Hepatocyte (in vitro differentiated cells): ENCODE data around the gene LGR5. TPM values are rescaled to one million over a fixed set of nuclear protein-coding genes. Genes with fewer than 3 reads are reported as not detected.

Experiments used
- DNase-seq: peaks from one replicate; pipeline ENCODE4 v3.0.0-alpha.2; 2016; ENCODE audit warnings: low spot score
- H2AFZ ChIP-seq: fragments of 200-600 bp; sonication (generic); 2 replicates; pipeline ENCODE4 v1.6.0; 2016; ENCODE audit warnings: antibody characterized with exemption, mild to moderate bottlenecking
- H3K27ac ChIP-seq: fragments of 200-600 bp; sonication (generic); 2 replicates; pipeline ENCODE4 v1.5.1; 2016; ENCODE audit warnings: mild to moderate bottlenecking
- H3K27me3 ChIP-seq: fragments of 200-600 bp; sonication (generic); 2 replicates; pipeline ENCODE4 v1.6.1; 2016
- H3K36me3 ChIP-seq: fragments of 200-600 bp; sonication (generic); replicated peaks from 2 replicates; pipeline ENCODE4 v1.5.1; 2016; ENCODE audit warnings: low read depth; ENCODE audit not compliant: insufficient read depth
- H3K4me1 ChIP-seq: fragments of 200-600 bp; sonication (generic); 2 replicates; pipeline ENCODE4 v1.5.1; 2016; ENCODE audit warnings: mild to moderate bottlenecking, moderate library complexity; ENCODE audit not compliant: insufficient read depth
- H3K4me2 ChIP-seq: fragments of 200-600 bp; sonication (generic); 2 replicates; pipeline ENCODE4 v1.6.0; 2016
- H3K4me3 ChIP-seq: fragments of 200-600 bp; sonication (generic); 2 replicates; pipeline ENCODE4 v1.5.1; 2016; ENCODE audit warnings: mild to moderate bottlenecking
- H3K79me2 ChIP-seq: fragments of 200-600 bp; sonication (generic); 2 replicates; pipeline ENCODE4 v1.6.0; 2017; ENCODE audit warnings: mild to moderate bottlenecking
- H3K9me2 ChIP-seq: fragments of 200-600 bp; sonication (generic); replicated peaks from 2 replicates; pipeline ENCODE4 v1.6.0; 2017; ENCODE audit warnings: mild to moderate bottlenecking; ENCODE audit not compliant: insufficient read depth
- H3K9me3 ChIP-seq: fragments of 200-600 bp; sonication (generic); 2 replicates; pipeline ENCODE4 v1.5.1; 2016; ENCODE audit warnings: low read depth, mild to moderate bottlenecking
- H4K20me1 ChIP-seq: fragments of 200-600 bp; sonication (generic); 2 replicates; pipeline ENCODE4 v1.6.0; 2016; ENCODE audit warnings: mild to moderate bottlenecking; ENCODE audit not compliant: insufficient read depth, poor library complexity, severe bottlenecking
- EZH2 ChIP-seq: fragments of 200-600 bp; sonication (generic); IDR thresholded peaks from 2 replicates; pipeline ENCODE4 v1.6.1; 2016; ENCODE audit warnings: antibody characterized with exemption, mild to moderate bottlenecking, borderline replicate concordance
- EZH2phosphoT487 ChIP-seq: fragments of 200-600 bp; sonication (generic); IDR thresholded peaks from one replicate; pipeline ENCODE4 v1.6.1; 2018; ENCODE audit warnings: antibody characterized with exemption, mild to moderate bottlenecking, low read depth, moderate library complexity; ENCODE audit not compliant: unreplicated experiment, severe bottlenecking
- WGBS: methylation state at CpG from one replicate; pipeline ENCODE4 v1.1.6; 2016; ENCODE audit warnings: low lambda C conversion rate; ENCODE audit errors: missing lambda C conversion rate; 5-methylcytosine and 5-hydroxymethylcytosine counted together
- polyA plus RNA-seq: library from polyadenylated mRNA; unstranded; fragments of >200 nt; fragmentation: Nextera tagmentation; extraction: Ambion mirVana; gene quantifications from 2 replicates; pipeline ENCODE4 v1.2.1, GENCODE V29; 2016
- total RNA-seq: library from RNA; depleted of rRNA; stranded (reverse); fragments of >200 nt; gene quantifications from 2 replicates; pipeline ENCODE4 v1.2.3, GENCODE V29; 2014
- TF ChIP-seq, protein P1 (sequence below): fragments of 200-600 bp; sonication (generic); IDR thresholded peaks from 2 replicates; pipeline ENCODE4 v1.5.1; 2016; ENCODE audit warnings: antibody characterized with exemption, mild to moderate bottlenecking; ENCODE audit not compliant: poor library complexity

LGR5 gene
- total and polyA plus RNA-seq, 2 experiments from 2014 or later = 4.4 to 5.7 TPM

DNA sequence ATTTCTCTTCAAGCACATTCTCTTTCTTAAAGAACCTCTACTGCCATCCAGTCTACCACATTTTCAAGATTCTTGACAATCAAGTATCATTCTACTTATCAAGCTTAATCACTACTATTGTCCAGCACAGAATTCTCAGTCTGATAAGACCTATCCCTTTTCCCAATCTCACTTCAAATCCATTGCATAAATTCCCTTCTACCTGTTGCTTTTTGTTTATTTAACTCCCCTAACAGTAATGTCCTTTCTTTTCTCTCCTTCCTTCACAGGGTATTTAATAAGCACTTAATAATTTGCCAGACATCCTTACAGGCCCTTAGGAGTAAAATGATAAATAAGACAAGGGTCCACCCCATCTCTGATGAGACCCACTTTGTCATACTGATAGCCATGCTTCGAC lies 182.3 kb downstream of the LGR5 start:
- H3K79me2 ChIP-seq = peaks cover 16% of the 10 kb centered on the region
- no peak overlapping the region for H3K4me2 ChIP-seq
- 100% methylated on average over 1 of the region's 1 CpG for WGBS
- H3K9me3 ChIP-seq = no peaks in the 10 kb centered on the region
- H3K27me3 ChIP-seq = no peaks in the 10 kb centered on the region
- TF ChIP-seq EZH2 (no peak), EZH2phosphoT487 (no peak)
- TF ChIP-seq, protein P1, sequence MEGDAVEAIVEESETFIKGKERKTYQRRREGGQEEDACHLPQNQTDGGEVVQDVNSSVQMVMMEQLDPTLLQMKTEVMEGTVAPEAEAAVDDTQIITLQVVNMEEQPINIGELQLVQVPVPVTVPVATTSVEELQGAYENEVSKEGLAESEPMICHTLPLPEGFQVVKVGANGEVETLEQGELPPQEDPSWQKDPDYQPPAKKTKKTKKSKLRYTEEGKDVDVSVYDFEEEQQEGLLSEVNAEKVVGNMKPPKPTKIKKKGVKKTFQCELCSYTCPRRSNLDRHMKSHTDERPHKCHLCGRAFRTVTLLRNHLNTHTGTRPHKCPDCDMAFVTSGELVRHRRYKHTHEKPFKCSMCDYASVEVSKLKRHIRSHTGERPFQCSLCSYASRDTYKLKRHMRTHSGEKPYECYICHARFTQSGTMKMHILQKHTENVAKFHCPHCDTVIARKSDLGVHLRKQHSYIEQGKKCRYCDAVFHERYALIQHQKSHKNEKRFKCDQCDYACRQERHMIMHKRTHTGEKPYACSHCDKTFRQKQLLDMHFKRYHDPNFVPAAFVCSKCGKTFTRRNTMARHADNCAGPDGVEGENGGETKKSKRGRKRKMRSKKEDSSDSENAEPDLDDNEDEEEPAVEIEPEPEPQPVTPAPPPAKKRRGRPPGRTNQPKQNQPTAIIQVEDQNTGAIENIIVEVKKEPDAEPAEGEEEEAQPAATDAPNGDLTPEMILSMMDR = no peak
- H2AFZ ChIP-seq = no peak overlapping the region
- no peaks in the 10 kb centered on the region for H3K9me2 ChIP-seq
- no peaks in the 10 kb centered on the region for H4K20me1 ChIP-seq
- no peak for DNase-seq
- H3K27ac ChIP-seq = no peak overlapping the region
- no peaks in the 10 kb centered on the region for H3K4me1 ChIP-seq
- peaks cover 5% of the 10 kb centered on the region for H3K36me3 ChIP-seq
- H3K4me3 ChIP-seq = no peak overlapping the region

GRCh38 chr12:71625476-71625875 lies 185.9 kb downstream of the LGR5 start:
- Histone ChIP-seq H3K4me2 (no peak overlapping the region), H3K4me3 (no peak overlapping the region), H4K20me1 (no peaks in the 10 kb centered on the region), H3K36me3 (no peaks in the 10 kb centered on the region), H3K79me2 (peaks cover 16% of the 10 kb centered on the region), H3K27me3 (no peaks in the 10 kb centered on the region), H3K4me1 (no peaks in the 10 kb centered on the region), H3K9me3 (no peaks in the 10 kb centered on the region), H3K9me2 (no peaks in the 10 kb centered on the region), H2AFZ (no peak overlapping the region), H3K27ac (no peak overlapping the region)
- 97% methylated on average over 2 of the region's 2 CpGs for WGBS
- TF ChIP-seq EZH2phosphoT487 = no peak
- TF ChIP-seq EZH2 = no peak
- TF ChIP-seq, protein P1 = no peak
- no peak for DNase-seq

DNA sequence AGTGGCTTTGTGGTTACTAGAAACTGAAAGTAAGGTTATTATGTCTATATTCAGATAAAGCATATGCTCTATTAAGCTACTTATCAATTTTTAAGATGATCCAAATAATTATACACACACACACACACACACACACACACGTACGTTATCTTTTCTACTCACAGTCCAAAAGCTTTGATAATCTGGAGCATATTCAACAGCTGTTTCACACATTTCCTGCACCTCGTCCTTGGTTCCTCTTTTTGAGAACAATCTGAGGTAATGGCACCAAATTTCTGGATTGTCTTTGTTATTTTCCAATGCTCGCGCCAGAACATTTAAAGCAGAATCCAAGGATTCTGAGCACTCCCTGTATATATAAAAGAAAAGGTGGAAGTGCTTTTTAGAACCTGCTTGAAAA lies 186.5 kb downstream of the LGR5 start:
- Histone ChIP-seq H3K36me3 (no peaks in the 10 kb centered on the region), H4K20me1 (no peaks in the 10 kb centered on the region), H3K4me3 (no peak overlapping the region), H3K27ac (no peak overlapping the region), H3K79me2 (peaks cover 19% of the 10 kb centered on the region), H2AFZ (no peak overlapping the region), H3K9me2 (no peaks in the 10 kb centered on the region), H3K9me3 (no peaks in the 10 kb centered on the region), H3K4me1 (no peaks in the 10 kb centered on the region), H3K27me3 (no peaks in the 10 kb centered on the region), H3K4me2 (no peak overlapping the region)
- TF ChIP-seq, protein P1 = no peak
- no peak for TF ChIP-seq EZH2
- TF ChIP-seq EZH2phosphoT487 = no peak
- no peak for DNase-seq
- 97% methylated on average over 5 of the region's 5 CpGs for WGBS

GRCh38 chr12:71626768-71627167 lies 187.2 kb downstream of the LGR5 start:
- Histone ChIP-seq H3K4me1 (no peaks in the 10 kb centered on the region), H3K79me2 (peaks cover 17% of the 10 kb centered on the region), H4K20me1 (no peaks in the 10 kb centered on the region), H3K4me3 (no peak overlapping the region), H3K27ac (no peak overlapping the region), H2AFZ (no peak overlapping the region), H3K4me2 (no peak overlapping the region), H3K36me3 (no peaks in the 10 kb centered on the region), H3K27me3 (no peaks in the 10 kb centered on the region), H3K9me3 (no peaks in the 10 kb centered on the region), H3K9me2 (no peaks in the 10 kb centered on the region)
- TF ChIP-seq EZH2phosphoT487 (no peak), EZH2 (no peak)
- TF ChIP-seq, protein P1 = no peak
- 67% methylated on average over 3 of the region's 3 CpGs for WGBS
- no peak for DNase-seq
